ENCODE data around the gene P2RX2.
A peak's percentile ranks its signal among the peaks of the same experiment; 100 is the strongest.

P2RX2 gene

DNA sequence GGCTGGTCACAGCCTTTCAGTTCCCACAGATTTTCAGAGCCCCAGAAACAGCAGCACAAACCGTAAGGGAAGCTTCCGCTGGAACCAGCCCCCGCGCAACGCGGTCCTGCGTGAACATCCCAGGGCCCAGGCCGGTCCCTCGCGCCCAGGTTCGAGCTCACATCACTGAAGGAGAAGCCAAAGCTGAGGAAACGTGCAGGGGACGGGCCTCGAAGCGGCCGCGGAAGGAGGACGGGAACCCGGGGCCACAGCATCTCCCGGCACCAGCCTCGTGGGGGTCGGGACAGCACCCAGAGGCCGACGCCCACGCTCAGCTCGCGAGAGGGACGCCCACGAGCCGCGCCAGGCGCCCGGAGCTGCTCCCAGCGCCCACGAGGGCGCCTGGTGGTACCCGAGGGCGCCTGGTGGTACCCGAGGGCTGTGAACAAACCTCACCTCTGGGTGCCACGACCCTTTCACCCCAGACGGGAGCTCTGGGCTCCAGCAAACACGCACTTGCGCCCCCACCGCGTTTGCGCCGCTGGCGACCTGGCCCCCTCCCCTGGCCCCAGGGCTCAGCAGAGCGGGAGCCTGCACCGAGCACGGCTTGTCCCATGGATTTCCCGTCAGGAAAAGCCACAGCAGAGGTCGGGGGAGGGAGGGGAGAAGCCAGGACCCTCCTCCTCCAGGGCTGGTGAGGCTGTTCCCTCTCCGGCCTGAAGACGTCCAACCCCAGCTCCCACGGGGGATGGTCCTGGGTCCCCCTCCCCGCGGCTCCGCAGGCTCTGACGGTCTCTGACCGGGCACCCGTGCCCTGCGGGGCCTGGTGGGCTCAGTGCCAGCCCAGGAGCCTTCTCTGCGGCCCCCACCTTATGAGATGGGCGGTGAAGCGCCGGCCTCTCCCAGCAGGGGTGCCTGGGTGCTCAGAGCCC lies 15.1 kb upstream of the P2RX2 start:
- Mint-ChIP-seq H3K4me1 (peaks cover 20% of the 10 kb centered on the region), H3K36me3 (peaks cover 2% of the 10 kb centered on the region), H3K9me3 (peaks cover 2% of the 10 kb centered on the region), H3K27ac (no peak overlapping the region), H3K27me3 (peaks cover 24% of the 10 kb centered on the region), H3K4me3 (no peak overlapping the region)
- DNase-seq (ENCODE audit: low spot score in 2 of 2) (no peak), ATAC-seq (ENCODE audit: low read depth) (no peak)

DNA sequence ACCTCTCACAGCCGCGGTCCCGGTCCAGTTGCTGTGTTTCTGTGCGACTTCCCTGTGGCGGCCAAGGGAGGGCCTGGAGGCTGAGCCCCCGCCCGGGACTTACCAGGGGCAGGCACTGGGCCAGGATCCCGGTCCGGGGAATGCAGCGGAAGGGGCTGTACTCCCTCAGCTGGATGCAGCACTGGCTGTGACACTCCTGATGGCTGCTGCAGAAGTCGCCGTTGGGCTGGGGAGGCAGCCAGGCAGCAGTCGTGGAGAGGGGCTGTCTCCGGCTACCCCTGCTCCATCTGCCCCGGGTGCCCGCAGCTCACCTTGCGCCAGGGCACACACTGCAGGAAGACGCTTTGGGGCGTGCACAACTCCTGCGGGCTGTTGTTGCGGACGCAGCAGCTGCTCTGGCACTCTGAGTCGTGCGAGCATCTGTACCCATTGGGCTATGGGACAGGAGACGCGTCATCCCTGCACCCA lies 14.4 kb upstream of the P2RX2 start:
- Mint-ChIP-seq H3K36me3 (no peaks in the 10 kb centered on the region), H3K4me3 (no peak overlapping the region), H3K27me3 (peaks cover 25% of the 10 kb centered on the region), H3K27ac (no peak overlapping the region), H3K9me3 (peaks cover 2% of the 10 kb centered on the region), H3K4me1 (peaks cover 16% of the 10 kb centered on the region)
- DNase-seq (ENCODE audit: low spot score in 2 of 2) (no peak), ATAC-seq (ENCODE audit: low read depth) (no peak)

DNA sequence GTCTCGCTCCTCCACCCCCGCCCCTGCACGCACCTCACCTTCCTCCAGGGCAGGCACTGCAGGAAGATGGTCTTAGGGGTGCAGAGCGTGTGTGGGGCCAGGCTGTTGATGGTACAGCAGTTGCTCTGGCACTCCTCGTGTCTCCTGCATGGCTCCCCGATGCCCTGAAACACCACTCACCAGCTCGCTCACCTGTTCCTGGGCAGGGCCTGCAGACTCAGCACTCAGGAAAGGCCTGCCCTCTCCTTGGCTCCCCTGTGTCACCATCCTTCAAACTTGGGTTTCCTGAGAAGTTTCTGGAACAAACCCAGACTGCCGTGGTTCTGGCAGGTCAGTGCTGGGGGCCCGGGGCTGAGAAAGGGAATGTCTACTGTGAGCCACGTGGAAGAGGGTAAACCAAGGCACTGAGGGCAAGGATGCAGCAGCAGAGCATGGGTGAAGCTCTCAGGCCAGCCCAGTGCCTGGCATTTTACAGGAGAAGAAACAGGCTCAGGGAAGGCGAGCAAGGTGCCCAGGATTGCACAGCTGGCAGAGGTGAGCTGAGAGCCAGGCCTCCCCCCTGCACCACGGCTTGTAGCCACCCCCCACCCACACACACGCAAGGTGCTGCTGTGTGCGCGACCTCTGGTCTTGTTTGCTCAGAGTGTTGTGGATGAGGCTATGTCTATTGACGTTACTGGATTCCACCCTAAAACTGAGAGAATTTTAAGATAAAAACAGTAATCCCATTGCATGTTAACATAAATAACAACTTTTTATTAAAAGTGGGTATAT lies 13.7 kb upstream of the P2RX2 start:
- Mint-ChIP-seq H3K27ac (no peak overlapping the region), H3K4me1 (peaks cover 15% of the 10 kb centered on the region), H3K4me3 (no peak overlapping the region), H3K36me3 (no peaks in the 10 kb centered on the region), H3K9me3 (peaks cover 2% of the 10 kb centered on the region), H3K27me3 (peaks cover 25% of the 10 kb centered on the region)
- DNase-seq (ENCODE audit: low spot score in 2 of 2) (no peak), ATAC-seq (ENCODE audit: low read depth) (no peak)

DNA sequence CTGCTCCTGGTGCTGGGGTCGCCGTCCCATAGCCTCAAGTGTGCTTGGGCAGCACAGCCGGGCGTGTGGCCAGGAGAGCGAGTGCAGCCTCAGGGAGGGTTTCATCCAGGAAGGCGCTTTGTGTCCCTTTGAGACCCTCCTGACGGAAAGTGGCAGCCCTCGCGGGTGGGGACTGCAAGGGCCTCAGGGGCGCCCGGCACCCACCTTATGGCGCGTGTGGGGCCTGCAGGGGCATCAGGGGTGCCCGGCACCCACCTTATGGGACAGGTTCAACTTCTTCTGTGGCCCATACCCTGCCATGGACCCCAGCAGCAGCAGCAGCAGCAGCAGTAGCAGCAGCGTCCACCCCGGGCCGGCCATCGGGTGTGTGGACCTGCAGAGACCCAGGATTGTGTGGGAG lies 12.7 kb upstream of the P2RX2 start:
- Mint-ChIP-seq H3K9me3 (peaks cover 2% of the 10 kb centered on the region), H3K27me3 (peaks cover 29% of the 10 kb centered on the region)

DNA sequence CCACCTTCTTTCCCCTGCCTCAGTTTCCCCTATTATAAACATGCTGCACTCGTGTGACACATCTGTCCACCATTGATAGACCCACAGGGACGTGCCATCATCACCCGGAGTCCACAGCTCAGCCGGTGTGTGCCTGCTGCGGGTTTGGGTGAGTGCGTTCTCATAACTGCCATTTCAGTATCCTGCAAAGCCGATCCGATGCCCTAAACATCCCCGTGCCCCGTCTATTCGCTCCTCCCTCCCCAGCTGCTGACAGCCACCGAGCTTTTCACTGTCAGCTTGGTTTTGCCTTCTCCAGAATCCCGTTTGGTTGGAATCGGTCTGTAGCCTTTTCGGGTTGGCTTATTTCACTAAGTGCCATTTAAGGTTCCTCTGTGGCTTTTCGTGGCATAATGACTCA lies 12.1 kb upstream of the P2RX2 start:
- Mint-ChIP-seq H3K4me1 (peaks cover 5% of the 10 kb centered on the region), H3K9me3 (peaks cover 6% of the 10 kb centered on the region), H3K27ac (no peak overlapping the region), H3K4me3 (no peak overlapping the region), H3K27me3 (peaks cover 32% of the 10 kb centered on the region), H3K36me3 (peaks cover 3% of the 10 kb centered on the region)
- DNase-seq (ENCODE audit: low spot score in 2 of 2) (no peak), ATAC-seq (ENCODE audit: low read depth) (no peak)

More for the DNA sequence above, 12.7 kb upstream of the P2RX2 start:
- H3K36me3 Mint-ChIP-seq = no peaks in the 10 kb centered on the region
- H3K27ac Mint-ChIP-seq = no peak overlapping the region
- ATAC-seq (ENCODE audit: low read depth) (no peak), DNase-seq (ENCODE audit: low spot score in 2 of 2) (no peak)
- H3K4me3 Mint-ChIP-seq = no peak overlapping the region
- H3K4me1 Mint-ChIP-seq = peaks cover 8% of the 10 kb centered on the region

DNA sequence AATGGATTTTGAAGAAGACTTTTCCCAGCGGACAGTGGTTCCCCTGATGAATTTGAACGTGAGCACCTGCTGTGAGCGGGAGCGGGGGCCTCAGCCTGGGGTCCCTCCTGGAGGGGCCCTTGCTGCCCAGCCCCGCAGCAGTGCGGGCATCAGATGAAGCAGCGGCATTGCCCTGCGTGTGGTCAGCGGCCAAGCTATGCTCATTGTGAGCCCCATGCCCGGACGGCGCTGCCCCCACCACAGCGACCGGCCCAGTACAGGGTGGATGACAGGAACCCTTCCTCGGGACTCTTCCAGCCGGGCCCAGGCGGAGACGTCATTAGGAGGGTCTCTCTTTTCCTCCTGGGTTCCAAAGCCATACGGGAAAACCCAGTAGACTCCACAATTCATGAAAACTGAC lies 11.6 kb upstream of the P2RX2 start:
- Mint-ChIP-seq H3K36me3 (peaks cover 3% of the 10 kb centered on the region), H3K27ac (no peak overlapping the region), H3K9me3 (peaks cover 6% of the 10 kb centered on the region), H3K27me3 (peaks cover 31% of the 10 kb centered on the region), H3K4me3 (no peak overlapping the region), H3K4me1 (peaks cover 5% of the 10 kb centered on the region)
- DNase-seq (ENCODE audit: low spot score in 2 of 2) (no peak), ATAC-seq (ENCODE audit: low read depth) (no peak)

DNA sequence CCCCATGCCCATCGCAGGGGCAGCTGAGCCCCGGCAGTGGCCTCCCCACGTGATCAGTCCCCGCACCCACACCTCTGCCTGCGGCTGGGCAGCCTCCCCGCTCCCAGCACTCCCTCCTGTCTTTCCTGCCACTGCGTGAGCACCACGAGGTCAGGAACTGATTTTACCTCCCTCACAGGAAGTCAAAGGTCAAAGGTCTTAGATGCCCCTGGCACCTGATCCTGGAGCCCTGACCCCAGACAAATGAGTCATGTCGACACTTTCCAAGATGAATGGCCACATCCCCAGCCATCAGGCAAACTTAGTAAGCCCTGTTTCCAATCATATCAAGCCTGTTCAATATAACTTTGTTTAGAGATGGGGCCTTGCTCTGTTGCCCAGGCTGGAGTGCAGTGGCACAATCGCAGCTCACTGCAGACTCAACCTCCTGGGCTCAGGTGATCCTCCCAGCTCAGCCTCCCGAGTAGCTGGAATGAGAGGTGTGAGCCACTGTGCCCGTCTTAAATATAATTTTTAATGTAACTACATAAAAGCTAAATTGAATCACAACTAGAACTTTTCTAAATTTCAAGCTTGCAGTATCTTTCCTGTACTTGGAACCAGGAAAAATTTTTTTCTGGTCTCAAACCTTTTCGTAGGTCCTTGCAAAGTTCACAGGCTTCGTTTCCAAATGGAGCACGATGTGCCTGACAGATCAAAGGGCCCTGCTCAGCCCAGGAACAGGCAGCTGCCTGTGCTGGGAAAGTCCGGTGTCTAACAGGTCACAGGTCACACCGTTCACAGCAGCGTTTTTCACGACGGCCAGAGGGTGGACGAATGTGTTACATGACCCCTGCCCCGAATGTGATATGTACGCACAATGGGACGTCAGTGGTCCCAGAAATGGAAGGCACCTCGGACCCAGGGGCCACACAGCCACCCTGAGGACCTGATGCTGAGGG lies 10.1 kb upstream of the P2RX2 start:
- Mint-ChIP-seq H3K4me1 (peaks cover 3% of the 10 kb centered on the region), H3K9me3 (peaks cover 6% of the 10 kb centered on the region), H3K27me3 (peaks cover 26% of the 10 kb centered on the region), H3K4me3 (no peak overlapping the region), H3K27ac (no peak overlapping the region), H3K36me3 (peaks cover 3% of the 10 kb centered on the region)
- ATAC-seq (ENCODE audit: low read depth) = no peak
- DNase-seq (ENCODE audit: low spot score in 2 of 2) = no peak

DNA sequence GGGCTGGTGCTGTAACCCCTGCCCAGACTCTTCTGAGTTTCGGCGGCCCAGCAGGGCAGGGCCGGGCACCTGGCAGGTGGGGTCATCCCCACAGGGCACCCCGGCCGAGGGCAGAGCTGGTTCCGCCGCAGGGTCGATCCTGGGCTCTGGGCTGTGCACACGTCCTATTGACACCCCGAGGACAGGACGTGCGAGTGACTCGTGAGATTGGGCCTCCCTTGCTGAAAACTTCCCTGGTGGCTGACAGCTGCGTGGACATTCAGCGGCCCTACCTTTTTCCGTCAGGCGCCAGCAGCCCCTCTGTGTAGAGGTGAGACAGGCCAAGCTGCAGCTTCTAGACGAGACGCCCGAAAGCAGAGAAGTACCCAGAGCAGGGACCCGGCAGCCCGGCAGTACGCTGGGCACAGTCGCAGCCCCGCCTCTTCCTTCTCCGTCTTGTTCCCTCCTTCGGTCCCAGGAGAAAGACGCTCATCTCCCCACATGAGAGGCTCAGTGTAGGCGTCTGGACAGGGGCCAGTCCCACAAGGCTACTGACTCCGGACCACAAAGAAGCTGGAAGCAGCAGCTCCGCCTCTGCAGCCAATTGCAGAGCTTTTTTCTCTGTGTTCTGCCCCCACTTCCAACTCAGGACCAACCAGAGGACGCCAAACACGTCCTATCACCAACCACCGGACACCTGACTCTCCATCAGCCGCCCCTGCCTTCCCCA lies 8.4 kb upstream of the P2RX2 start, which contains the start of gene LRCOL1:
Gene LRCOL1, minus strand, starts transcription at position 532 of the 709 bp plus-strand sequence. CDS start 4,331 bp downstream, outside the sequence.
- DNase-seq (ENCODE audit: low spot score in 2 of 2) = no peak
- Mint-ChIP-seq H3K27ac (no peak within 1 kb of the TSS), H3K27me3 (peaks cover 26% of the 10 kb centered on the region), H3K36me3 (peaks cover 3% of the 10 kb centered on the region), H3K4me3 (peak within 1 kb of the TSS; percentile 65), H3K9me3 (peaks cover 6% of the 10 kb centered on the region), H3K4me1 (peaks cover 8% of the 10 kb centered on the region)
- ATAC-seq (ENCODE audit: low read depth) = no peak

DNA sequence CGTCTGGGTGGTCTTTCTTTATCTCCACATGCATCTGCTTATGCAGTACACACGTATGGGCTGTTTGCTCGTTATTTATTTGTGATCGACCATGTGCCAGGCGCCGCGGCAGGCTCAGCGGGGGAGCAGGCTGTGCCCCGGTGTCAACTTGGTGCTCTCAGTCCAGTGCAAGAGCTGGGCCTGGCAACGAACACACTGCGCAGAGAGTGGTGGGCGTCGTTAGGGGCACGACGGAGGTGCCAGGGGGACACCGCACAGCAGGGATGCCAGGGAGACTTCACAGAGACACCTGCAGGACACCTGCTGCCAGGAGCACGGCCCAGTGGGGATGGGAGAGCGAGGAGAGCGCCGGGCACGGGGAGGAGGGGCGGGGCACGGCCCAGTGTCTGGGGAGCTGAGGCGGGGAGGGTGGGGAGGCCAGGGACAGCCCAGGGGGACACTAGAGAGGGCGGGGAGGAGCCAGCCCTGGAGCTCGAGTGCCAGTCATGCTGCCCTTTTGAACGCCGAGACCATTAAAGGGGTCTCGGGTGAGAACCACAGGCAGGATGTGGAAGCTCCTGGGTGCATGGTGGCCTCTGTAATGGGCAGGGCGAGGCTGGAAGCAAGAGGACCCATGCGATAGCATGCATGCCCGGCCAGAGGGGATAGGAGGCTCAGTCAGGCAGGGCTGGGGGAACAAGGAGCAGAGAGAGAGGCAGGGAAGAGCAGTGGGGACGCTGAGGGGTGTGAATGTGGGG lies 7.5 kb upstream of the P2RX2 start:
- peaks cover 9% of the 10 kb centered on the region for H3K4me1 Mint-ChIP-seq
- no peak overlapping the region for H3K27ac Mint-ChIP-seq
- peaks cover 3% of the 10 kb centered on the region for H3K36me3 Mint-ChIP-seq
- ATAC-seq (ENCODE audit: low read depth) (no peak), DNase-seq (ENCODE audit: low spot score in 2 of 2) (no peak)
- H3K9me3 Mint-ChIP-seq = peaks cover 6% of the 10 kb centered on the region
- no peak overlapping the region for H3K4me3 Mint-ChIP-seq
- H3K27me3 Mint-ChIP-seq = peaks cover 30% of the 10 kb centered on the region

DNA sequence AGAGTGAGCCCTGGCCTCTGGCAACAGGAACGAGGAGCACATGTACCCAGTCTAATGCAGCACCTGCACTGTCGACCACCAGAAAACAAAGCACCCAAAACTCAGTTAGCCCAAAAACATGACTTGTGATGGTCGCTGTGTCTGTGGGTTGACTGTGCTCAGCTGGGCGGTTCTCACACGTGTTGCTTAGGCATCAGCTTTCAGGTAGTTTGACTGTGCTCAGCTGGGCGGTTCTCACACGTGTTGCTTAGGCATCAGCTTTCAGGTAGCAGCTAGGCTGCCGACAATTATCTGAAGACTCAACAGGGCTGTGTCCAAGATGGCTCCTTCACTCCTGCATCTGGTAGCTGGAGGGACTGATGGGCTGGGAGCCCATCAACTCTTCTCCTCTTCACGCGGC lies 7.0 kb upstream of the P2RX2 start:
- Mint-ChIP-seq H3K4me3 (no peak overlapping the region), H3K27me3 (peaks cover 28% of the 10 kb centered on the region), H3K27ac (no peak overlapping the region), H3K36me3 (peaks cover 3% of the 10 kb centered on the region), H3K9me3 (peaks cover 6% of the 10 kb centered on the region), H3K4me1 (peaks cover 9% of the 10 kb centered on the region)
- no peak for ATAC-seq (ENCODE audit: low read depth)
- DNase-seq (ENCODE audit: low spot score in 2 of 2) = no peak

DNA sequence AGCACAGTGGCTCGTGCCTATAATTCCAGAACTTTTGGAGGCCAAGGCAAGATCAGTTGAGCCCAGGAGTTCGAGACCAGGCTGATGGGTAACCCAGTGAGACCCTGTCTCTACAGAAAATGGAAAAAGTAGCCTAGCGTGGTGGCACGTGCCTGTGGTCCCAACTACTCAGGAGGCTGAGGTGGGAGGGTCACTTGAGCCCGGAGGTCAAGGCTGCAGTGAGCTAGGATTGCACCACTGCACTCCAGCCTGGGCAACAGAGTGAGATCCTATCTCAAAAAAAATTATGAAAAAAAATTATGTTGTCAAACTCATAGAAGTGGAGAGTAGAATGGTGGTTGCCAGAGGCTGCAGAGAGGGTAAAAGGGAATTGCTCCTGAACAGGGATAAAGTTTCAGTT lies 4.5 kb upstream of the P2RX2 start:
- DNase-seq (ENCODE audit: low spot score in 2 of 2) (no peak), ATAC-seq (ENCODE audit: low read depth) (no peak)
- H3K4me3 Mint-ChIP-seq = no peak overlapping the region
- peaks cover 9% of the 10 kb centered on the region for H3K4me1 Mint-ChIP-seq
- peaks cover 8% of the 10 kb centered on the region for H3K36me3 Mint-ChIP-seq
- peaks cover 6% of the 10 kb centered on the region for H3K9me3 Mint-ChIP-seq
- H3K27ac Mint-ChIP-seq = no peak overlapping the region
- peaks cover 26% of the 10 kb centered on the region for H3K27me3 Mint-ChIP-seq

DNA sequence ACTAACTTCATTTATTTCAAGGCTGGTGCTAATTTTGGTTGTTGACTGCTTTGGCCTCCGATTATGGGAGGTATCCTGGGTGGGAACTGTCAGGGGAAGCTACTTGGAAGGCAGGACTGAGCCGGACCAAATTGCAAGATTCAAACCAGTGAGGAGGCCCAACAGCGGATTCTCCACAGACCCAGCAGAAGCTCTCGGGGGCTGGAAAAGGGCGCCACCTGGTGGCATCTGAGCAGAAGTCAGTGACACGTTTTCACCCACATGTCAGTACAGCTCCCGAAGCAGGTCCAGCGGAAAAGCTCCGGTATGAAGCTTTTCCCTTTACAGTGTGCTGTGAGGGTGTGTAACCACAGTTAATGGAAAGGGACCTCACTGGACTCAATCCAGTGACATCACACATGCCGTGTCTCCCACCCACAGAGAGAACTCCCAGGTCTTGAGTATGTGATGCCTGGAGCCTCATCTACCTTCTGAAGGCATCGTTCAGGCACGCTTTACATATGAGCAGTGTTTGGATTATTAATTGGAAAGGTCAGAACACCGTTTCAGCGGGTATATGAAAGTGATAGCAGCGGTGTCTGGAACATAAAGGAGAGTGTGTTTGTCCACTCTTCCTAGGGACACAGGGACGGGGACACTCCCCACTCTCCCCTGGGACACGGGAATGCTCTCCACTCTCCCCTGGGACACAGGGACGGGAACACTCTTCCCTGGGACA lies 3.6 kb upstream of the P2RX2 start:
- peak; percentile 78 to 79 for DNase-seq (ENCODE audit: low spot score in 2 of 2)
- H3K36me3 Mint-ChIP-seq = peaks cover 8% of the 10 kb centered on the region
- ATAC-seq (ENCODE audit: low read depth) = peak; percentile 96
- H3K9me3 Mint-ChIP-seq = peaks cover 6% of the 10 kb centered on the region
- peaks cover 9% of the 10 kb centered on the region for H3K4me1 Mint-ChIP-seq
- H3K27ac Mint-ChIP-seq = no peak overlapping the region
- H3K4me3 Mint-ChIP-seq = no peak overlapping the region
- H3K27me3 Mint-ChIP-seq = peaks cover 26% of the 10 kb centered on the region
